ENCODE measurements around the gene PLEKHO2. TPM values are rescaled to one million over a fixed set of nuclear protein-coding genes. Genes with fewer than 3 reads are reported as not detected.

PLEKHO2 gene
- polyA plus RNA-seq, 3 donors: 54.1 to 93.5 (median 78.0) TPM

DNA sequence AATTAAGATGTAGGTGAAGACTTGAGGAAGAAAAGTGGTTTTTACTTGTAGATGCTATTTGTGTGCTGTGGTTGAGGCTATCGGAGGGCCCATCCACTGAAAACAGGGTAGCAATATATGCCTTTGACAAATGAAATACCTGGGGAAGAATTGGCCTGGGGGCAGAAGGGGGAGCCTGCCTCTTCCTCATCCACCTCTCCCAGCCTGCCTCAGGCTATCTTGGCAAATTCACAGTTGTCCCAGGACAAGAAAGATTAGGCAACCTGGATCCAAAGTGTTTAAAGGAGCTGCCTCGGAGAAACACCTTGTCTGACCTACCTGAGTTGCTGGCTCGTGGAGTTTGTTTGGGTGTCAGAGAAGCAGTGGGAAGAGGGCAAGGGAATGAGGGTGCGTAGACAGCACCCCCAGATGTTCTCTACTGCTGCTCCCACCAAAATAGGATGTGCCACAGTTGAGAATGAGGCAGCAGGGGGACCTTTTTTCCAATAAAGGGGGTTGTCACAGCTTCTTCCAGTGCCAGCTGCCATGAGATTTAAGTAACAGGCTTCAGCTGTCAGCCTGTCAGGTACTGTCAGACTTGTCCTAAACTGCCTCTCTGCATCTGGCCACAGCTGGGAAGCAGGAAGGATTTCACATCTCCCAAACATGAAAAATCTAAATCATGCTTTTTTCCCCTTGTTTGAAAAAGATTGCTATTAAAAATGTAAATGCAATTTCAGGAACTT lies 9.2 kb downstream of the PLEKHO2 start:
- H3K4me1 ChIP-seq (ENCODE audit: control insufficient read depth in 1 of 2, insufficient read depth in 2 of 2, low read length in 2 of 2): peaks cover 89 to 99% of the 10 kb centered on the region in 2 donors
- Mint-ChIP-seq H3K36me3 (peaks cover 70 to 99% of the 10 kb centered on the region in 2 donors), H3K4me1 (peaks cover 94% of the 10 kb centered on the region), H3K27ac (peak overlapping the region; percentile 86 to 98 (median 95)), H3K4me3 (peak overlapping the region; percentile 50 to 64), H3K9me3 (no peaks in the 10 kb centered on the region), H3K27me3 (ENCODE audit: low read depth in 3 of 3) (peaks cover 0 to 2% (median 0%) of the 10 kb centered on the region in 3 donors)
- intact Hi-C loops (cut with micrococcal nuclease): loop anchor here in 1 of 2 donors (2.0 kb wide), 1 partner anchor 54 kb away; no protein-coding TSS in a partner anchor
- TF ChIP-seq, protein P1, sequence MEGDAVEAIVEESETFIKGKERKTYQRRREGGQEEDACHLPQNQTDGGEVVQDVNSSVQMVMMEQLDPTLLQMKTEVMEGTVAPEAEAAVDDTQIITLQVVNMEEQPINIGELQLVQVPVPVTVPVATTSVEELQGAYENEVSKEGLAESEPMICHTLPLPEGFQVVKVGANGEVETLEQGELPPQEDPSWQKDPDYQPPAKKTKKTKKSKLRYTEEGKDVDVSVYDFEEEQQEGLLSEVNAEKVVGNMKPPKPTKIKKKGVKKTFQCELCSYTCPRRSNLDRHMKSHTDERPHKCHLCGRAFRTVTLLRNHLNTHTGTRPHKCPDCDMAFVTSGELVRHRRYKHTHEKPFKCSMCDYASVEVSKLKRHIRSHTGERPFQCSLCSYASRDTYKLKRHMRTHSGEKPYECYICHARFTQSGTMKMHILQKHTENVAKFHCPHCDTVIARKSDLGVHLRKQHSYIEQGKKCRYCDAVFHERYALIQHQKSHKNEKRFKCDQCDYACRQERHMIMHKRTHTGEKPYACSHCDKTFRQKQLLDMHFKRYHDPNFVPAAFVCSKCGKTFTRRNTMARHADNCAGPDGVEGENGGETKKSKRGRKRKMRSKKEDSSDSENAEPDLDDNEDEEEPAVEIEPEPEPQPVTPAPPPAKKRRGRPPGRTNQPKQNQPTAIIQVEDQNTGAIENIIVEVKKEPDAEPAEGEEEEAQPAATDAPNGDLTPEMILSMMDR (IDR thresholded peaks at IDR 0.05): no peak
- H2AFZ ChIP-seq (ENCODE audit: insufficient read depth, low read depth, low read length, poor library complexity, severe bottlenecking): no peak overlapping the region
- H3K9ac ChIP-seq (ENCODE audit: insufficient read depth, low read length, poor library complexity, severe bottlenecking): no peak overlapping the region
- H3K36me3 ChIP-seq (replicated peaks in 1 of 2; ENCODE audit: control insufficient read depth in 1 of 2, insufficient read depth in 2 of 2, low read length in 2 of 2): peaks cover 71 to 94% of the 10 kb centered on the region in 2 donors
- peak overlapping the region; percentile 54 for H3K4me2 ChIP-seq (replicated peaks; ENCODE audit: extremely low read depth, low read length, poor library complexity, severe bottlenecking)
- H3K9me3 ChIP-seq (replicated peaks in 1 of 2; ENCODE audit: control insufficient read depth in 1 of 2, insufficient read depth in 1 of 2, low read length in 2 of 2): no peaks in the 10 kb centered on the region
- peaks cover 98% of the 10 kb centered on the region for H3K79me2 ChIP-seq (ENCODE audit: insufficient read depth, low read length)
- H3K4me3 ChIP-seq (replicated peaks in 1 of 3; ENCODE audit: low read depth in 2 of 3, low read length in 3 of 3): peak overlapping the region in 1 of 3 experiments; percentile 57
- peaks cover 100% of the 10 kb centered on the region for H4K20me1 ChIP-seq (ENCODE audit: insufficient read depth, low read length)
- 86% methylated on average over 1 of the region's 4 CpGs for WGBS (ENCODE audit: insufficient coverage)
- H3K27ac ChIP-seq (ENCODE audit: low read depth in 1 of 2, low read length in 2 of 2): peak overlapping the region; percentile 69 to 77
- no peaks in the 10 kb centered on the region for H3K27me3 ChIP-seq (ENCODE audit: control insufficient read depth in 2 of 2, insufficient read depth in 2 of 2, low read length in 2 of 2)
- DNase-seq: no peak

DNA sequence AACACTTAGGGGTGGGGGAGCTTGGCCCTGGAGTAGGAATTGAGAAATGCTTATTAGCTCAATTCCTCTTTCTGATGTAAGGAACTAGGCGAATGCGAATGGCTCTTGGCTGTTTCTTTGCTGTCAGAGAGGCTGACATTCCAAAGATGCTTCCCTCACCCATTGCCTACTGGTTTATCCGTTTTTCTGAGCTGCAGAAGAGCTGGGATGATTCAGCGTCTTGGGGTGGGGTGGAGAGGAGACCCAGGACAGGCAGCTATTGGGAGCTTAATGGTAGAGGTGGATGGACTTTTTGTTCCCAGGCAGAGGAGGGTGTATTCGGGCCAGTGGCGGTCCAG lies 9.8 kb downstream of the PLEKHO2 start:
- H3K9me3 ChIP-seq (replicated peaks in 1 of 2; ENCODE audit: control insufficient read depth in 1 of 2, insufficient read depth in 1 of 2, low read length in 2 of 2): no peaks in the 10 kb centered on the region
- Mint-ChIP-seq H3K27ac (peak overlapping the region; percentile 86 to 98 (median 94)), H3K27me3 (ENCODE audit: low read depth in 3 of 3) (no peaks in the 10 kb centered on the region), H3K9me3 (no peaks in the 10 kb centered on the region), H3K4me1 (peaks cover 94% of the 10 kb centered on the region), H3K36me3 (peaks cover 71 to 99% of the 10 kb centered on the region in 2 donors), H3K4me3 (peak overlapping the region; percentile 64 to 86)
- peak overlapping the region; percentile 54 for H3K4me2 ChIP-seq (replicated peaks; ENCODE audit: extremely low read depth, low read length, poor library complexity, severe bottlenecking)
- peaks cover 98% of the 10 kb centered on the region for H3K79me2 ChIP-seq (ENCODE audit: insufficient read depth, low read length)
- intact Hi-C loops (cut with micrococcal nuclease): loop anchor here in 1 of 2 donors (2.0 kb wide), 1 partner anchor 53 kb away; no protein-coding TSS in a partner anchor
- no peaks in the 10 kb centered on the region for H3K27me3 ChIP-seq (ENCODE audit: control insufficient read depth in 2 of 2, insufficient read depth in 2 of 2, low read length in 2 of 2)
- peaks cover 76 to 95% of the 10 kb centered on the region in 2 donors for H3K36me3 ChIP-seq (replicated peaks in 1 of 2; ENCODE audit: control insufficient read depth in 1 of 2, insufficient read depth in 2 of 2, low read length in 2 of 2)
- no peak overlapping the region for H2AFZ ChIP-seq (ENCODE audit: insufficient read depth, low read depth, low read length, poor library complexity, severe bottlenecking)
- no peak overlapping the region for H3K9ac ChIP-seq (ENCODE audit: insufficient read depth, low read length, poor library complexity, severe bottlenecking)
- WGBS (ENCODE audit: insufficient coverage): 63% methylated on average over 3 of the region's 6 CpGs
- peaks cover 100% of the 10 kb centered on the region for H4K20me1 ChIP-seq (ENCODE audit: insufficient read depth, low read length)
- peak; percentile 74 to 89 (median 85) for DNase-seq
- H3K27ac ChIP-seq (ENCODE audit: low read depth in 1 of 2, low read length in 2 of 2): peak overlapping the region; percentile 61 to 69
- TF ChIP-seq, protein P1 (IDR thresholded peaks at IDR 0.05): no peak
- H3K4me3 ChIP-seq (replicated peaks in 1 of 3; ENCODE audit: low read depth in 2 of 3, low read length in 3 of 3): peak overlapping the region in 1 of 3 experiments; percentile 57
- peaks cover 89 to 99% of the 10 kb centered on the region in 2 donors for H3K4me1 ChIP-seq (ENCODE audit: control insufficient read depth in 1 of 2, insufficient read depth in 2 of 2, low read length in 2 of 2)

Measured in CD14-positive monocyte (primary cell).